Measurements from ENCODE around the gene MAF.
A peak's percentile ranks its signal among the peaks of the same experiment; 100 is the strongest.

The MAF gene

DNA sequence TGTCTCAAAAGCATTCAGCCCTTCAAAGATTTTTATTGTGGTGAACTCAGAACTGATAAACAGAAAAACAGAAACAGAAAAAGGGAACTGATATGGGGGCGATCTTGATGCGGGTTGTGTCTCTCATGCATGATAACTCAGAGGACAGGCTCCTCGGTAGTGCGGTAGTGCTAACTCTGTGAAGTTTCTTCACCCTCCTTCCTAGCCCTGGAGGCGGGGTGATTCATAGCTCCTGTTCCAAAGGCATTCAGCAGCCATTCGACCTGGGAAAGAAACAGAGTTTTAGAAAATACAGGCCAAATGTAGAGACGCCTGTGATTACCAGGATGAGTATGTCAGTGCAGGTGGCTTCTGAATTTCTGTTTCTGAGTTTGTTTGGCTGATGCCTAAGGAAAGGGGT lies 5.5 kb upstream of the MAF start:
- H3K27ac Mint-ChIP-seq = no peak overlapping the region
- peaks cover 13 to 22% of the 10 kb centered on the region in 2 donors for H3K4me1 Mint-ChIP-seq (ENCODE audit: low read depth in 2 of 2)
- no peak for ATAC-seq (replicated peaks)
- no peak for DNase-seq
- H3K27me3 Mint-ChIP-seq = peaks cover 6 to 12% of the 10 kb centered on the region in 2 donors
- no peak overlapping the region for H3K4me3 Mint-ChIP-seq
- peaks cover 10% of the 10 kb centered on the region for H3K36me3 Mint-ChIP-seq (ENCODE audit: insufficient read depth)
- H3K9me3 Mint-ChIP-seq = no peaks in the 10 kb centered on the region

DNA sequence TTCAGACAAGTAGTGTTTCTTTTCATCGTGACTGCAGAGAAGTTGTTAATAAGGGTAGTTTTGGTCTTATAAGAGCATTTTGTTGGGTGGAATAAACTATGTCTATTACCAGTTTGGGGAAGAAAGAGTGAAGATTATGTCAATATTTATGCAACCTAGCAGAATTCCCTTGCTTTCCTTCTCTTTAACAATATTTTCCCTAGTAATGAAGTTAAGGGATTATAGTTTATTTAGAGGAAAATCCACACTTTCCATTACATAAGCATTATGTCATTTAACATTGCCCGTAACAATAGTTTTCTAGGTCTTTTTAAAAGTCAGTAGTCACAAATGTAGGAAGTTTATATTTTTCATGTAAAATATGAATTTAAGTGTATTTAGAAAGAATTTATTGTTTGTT lies 2.5 kb upstream of the MAF start:
- peaks cover 14 to 24% of the 10 kb centered on the region in 2 donors for H3K4me1 Mint-ChIP-seq (ENCODE audit: low read depth in 2 of 2)
- peaks cover 34% of the 10 kb centered on the region for H3K36me3 Mint-ChIP-seq (ENCODE audit: insufficient read depth)
- H3K27me3 Mint-ChIP-seq = no peaks in the 10 kb centered on the region
- H3K27ac Mint-ChIP-seq = peak overlapping the region in 1 of 2 donors; percentile 90
- ATAC-seq (replicated peaks) (no peak), DNase-seq (no peak)
- peak overlapping the region in 1 of 2 donors; percentile 92 for H3K4me3 Mint-ChIP-seq
- no peaks in the 10 kb centered on the region for H3K9me3 Mint-ChIP-seq

DNA sequence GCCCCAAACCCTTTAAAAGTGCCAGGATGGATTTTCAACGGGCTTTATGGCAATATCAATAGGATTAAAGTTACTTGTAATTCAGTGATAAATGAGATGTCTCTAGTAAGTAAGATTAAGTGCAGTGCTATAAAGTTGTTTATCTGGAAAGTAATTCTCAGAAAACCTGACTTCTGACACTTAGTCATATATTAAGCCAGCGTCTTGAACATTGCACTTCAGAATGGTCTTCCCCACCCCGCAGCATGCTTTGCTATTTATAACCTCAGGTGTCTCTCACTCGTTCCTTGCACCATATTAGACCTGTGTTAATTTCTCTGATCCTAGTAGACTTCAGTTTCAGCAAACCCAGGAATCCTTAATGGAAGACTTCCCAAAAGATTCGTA lies 2.1 kb upstream of the MAF start:
- no peaks in the 10 kb centered on the region for H3K27me3 Mint-ChIP-seq

DNA sequence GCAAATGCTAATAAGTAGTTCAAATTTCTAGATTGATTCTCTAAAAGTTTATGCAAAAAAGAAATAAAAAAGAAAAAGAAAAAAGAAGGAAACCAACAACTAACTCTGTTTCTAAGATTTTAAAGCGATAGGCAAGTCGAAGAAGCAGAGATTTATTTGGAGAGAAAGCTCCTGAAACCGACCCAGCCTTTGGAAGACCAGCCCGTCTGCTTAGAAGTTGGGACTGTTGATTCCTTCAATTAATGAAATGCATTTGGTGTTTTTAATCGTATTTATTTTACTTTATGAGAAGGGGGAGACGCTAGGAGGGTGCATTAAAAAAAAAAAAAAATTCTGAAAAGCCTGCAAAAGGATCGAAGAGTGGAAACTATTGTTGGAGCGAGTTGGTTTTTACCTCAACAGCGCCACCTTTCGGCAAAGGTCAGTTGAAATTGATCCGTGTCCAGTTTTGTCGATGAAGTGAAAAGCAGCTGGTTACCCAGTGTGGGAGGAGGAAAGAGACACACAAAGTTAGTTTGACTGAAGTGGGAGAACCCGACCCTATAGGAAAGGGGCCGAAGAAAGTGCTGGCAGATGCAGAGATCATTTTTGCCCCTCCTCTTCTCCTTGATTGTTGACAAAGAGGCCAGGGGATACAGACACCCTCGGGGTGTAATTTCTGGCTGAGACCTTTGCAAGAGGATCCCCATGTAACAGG lies 1.5 kb upstream of the MAF start:
- peak; percentile 6 for ATAC-seq (replicated peaks)
- Mint-ChIP-seq H3K27ac (peak overlapping the region; percentile 90 to 93), H3K4me3 (peak overlapping the region; percentile 92 to 98), H3K4me1 (ENCODE audit: low read depth in 2 of 2) (peaks cover 14 to 28% of the 10 kb centered on the region in 2 donors), H3K36me3 (ENCODE audit: insufficient read depth) (peaks cover 40% of the 10 kb centered on the region), H3K27me3 (no peaks in the 10 kb centered on the region), H3K9me3 (no peaks in the 10 kb centered on the region)
- DNase-seq = peak; percentile 85 to 90 (median 87)

More for the DNA sequence above, 2.1 kb upstream of the MAF start:
- Mint-ChIP-seq H3K4me3 (peak overlapping the region; percentile 92 to 98), H3K9me3 (no peaks in the 10 kb centered on the region), H3K36me3 (ENCODE audit: insufficient read depth) (peaks cover 38% of the 10 kb centered on the region), H3K4me1 (ENCODE audit: low read depth in 2 of 2) (peaks cover 14 to 28% of the 10 kb centered on the region in 2 donors), H3K27ac (peak overlapping the region; percentile 90 to 93)
- ATAC-seq (replicated peaks) (no peak), DNase-seq (no peak)

DNA sequence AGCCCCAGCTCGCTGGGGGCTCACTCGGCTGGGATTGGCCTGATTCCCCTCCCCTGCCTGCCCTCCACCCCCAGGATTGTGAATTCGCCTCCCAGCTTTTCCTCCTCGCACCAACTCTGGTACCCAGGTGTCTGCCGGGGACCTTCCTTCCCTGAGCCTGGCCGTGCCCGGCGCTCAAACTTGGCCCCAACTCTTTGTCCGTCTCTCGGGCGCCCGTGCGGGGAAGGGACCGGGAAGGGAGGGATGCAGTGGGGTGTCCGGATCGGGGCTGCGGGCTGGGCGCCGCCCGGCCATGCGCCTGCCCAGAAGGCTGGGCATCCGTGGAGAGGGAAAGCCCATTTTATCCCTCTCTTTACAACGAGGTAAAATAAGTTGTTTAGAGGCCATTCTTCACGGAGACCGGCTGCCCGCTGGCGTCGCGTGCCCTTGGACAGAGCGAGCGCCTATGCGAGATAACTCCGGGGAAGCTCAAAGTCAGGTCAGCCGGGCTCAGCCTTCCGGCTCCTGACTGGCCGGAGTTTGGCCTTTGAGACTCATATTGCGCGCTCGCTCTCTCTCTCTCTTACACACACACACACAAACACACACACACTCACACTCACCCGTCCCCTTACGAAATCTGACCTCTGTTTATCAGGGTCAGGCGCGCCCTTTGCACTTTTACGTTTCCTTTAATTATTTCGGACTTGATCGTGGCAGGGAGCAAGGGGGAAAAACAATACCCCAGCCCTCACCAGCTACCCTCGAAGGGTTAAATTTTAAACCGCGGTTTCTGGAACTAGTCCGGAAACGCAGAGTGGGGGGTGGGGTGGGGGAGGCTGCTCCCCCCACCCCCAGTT lies 774 bp upstream of the MAF start:
- Mint-ChIP-seq H3K4me1 (ENCODE audit: low read depth in 2 of 2) (peaks cover 14 to 28% of the 10 kb centered on the region in 2 donors), H3K9me3 (no peaks in the 10 kb centered on the region), H3K36me3 (ENCODE audit: insufficient read depth) (peaks cover 40% of the 10 kb centered on the region), H3K27me3 (no peaks in the 10 kb centered on the region), H3K4me3 (peak overlapping the region; percentile 92 to 98), H3K27ac (peak overlapping the region; percentile 90 to 93)
- peak; percentile 8 for ATAC-seq (replicated peaks)
- DNase-seq = peak in 1 of 3 experiments; percentile 5

DNA sequence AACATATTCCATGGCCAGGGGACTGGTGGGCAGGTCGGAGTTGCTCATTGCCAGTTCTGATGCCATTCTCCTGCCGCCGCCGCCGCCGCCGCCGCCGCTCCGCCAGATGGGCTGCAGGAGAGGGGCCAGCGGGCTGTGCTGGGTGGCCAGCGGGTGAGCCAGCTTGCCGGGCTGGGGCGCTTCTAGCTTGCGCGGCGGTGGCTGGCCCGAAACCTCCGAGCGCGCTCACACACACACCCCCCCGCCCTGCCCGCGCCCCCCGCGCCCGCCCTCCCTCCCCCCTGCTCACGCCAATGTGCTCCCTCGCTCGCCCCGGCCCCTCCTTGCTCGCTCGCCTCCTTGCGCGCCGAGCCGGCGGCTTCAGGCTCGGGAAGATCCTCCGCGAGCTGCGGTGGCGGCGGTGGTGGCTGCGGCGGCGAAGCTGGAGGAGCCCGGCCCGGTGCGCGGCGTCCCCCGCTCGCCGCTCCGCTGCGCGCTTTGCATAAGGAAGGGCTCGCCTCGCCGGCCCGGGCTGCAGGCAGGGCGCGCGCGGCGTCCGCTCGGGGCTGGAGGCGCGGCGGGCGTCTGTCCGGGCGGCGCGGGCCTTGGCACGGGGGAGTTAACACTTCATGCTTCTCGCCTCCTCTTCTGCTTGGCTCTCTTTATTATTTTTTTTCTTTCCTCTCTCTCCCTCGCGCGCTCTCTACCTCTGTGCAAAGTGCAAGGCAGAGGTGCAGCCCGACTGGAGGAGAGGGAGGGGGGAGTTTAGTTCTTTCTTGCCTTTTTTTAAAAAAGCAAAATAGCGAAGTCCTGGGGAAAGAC lies 500 bp downstream of the MAF start:
- Mint-ChIP-seq H3K9me3 (no peaks in the 10 kb centered on the region), H3K36me3 (ENCODE audit: insufficient read depth) (peaks cover 51% of the 10 kb centered on the region), H3K27ac (peak overlapping the region; percentile 93 to 94), H3K4me3 (peak overlapping the region; percentile 92 to 98), H3K4me1 (ENCODE audit: low read depth in 2 of 2) (peaks cover 24 to 41% of the 10 kb centered on the region in 2 donors), H3K27me3 (no peaks in the 10 kb centered on the region)
- peak; percentile 54 for ATAC-seq (replicated peaks)
- DNase-seq = peak in 2 of 3 experiments; percentile 41 to 53

DNA sequence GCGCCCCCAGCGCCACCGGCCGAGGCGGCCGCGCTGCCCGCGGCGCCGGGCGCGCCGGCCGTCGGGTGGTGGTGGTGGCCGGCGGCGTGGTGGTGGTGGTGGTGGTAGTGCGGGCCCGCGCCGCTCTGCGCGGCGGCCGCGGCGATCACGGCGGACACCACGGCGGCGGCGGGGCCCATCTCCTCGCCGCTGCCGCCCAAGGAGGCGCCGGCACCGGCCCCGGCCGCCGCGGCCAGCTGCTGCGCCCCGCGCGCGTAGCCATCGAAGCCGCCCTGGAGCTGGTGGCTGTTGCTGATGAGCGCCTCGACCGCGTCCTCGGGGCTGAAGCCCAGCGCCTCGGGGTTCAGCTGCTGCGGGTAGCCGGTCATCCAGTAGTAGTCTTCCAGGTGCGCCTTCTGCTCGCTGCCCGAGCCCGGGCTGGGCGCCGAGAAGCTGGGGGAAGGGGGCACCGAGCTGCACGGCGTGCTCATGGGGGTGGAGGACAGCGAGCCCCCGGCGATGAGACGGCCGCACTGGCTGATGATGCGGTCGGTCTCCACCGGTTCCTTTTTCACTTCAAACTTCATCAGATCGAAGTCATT lies 1.2 kb downstream of the MAF start:
- H3K36me3 Mint-ChIP-seq (ENCODE audit: insufficient read depth) = peaks cover 55% of the 10 kb centered on the region
- no peaks in the 10 kb centered on the region for H3K27me3 Mint-ChIP-seq
- peaks cover 28 to 46% of the 10 kb centered on the region in 2 donors for H3K4me1 Mint-ChIP-seq (ENCODE audit: low read depth in 2 of 2)
- ATAC-seq (replicated peaks) = no peak
- peak; percentile 8 to 26 (median 25) for DNase-seq
- peak overlapping the region; percentile 94 to 98 for H3K4me3 Mint-ChIP-seq
- H3K27ac Mint-ChIP-seq = peak overlapping the region; percentile 91 to 94
- H3K9me3 Mint-ChIP-seq = no peaks in the 10 kb centered on the region

DNA sequence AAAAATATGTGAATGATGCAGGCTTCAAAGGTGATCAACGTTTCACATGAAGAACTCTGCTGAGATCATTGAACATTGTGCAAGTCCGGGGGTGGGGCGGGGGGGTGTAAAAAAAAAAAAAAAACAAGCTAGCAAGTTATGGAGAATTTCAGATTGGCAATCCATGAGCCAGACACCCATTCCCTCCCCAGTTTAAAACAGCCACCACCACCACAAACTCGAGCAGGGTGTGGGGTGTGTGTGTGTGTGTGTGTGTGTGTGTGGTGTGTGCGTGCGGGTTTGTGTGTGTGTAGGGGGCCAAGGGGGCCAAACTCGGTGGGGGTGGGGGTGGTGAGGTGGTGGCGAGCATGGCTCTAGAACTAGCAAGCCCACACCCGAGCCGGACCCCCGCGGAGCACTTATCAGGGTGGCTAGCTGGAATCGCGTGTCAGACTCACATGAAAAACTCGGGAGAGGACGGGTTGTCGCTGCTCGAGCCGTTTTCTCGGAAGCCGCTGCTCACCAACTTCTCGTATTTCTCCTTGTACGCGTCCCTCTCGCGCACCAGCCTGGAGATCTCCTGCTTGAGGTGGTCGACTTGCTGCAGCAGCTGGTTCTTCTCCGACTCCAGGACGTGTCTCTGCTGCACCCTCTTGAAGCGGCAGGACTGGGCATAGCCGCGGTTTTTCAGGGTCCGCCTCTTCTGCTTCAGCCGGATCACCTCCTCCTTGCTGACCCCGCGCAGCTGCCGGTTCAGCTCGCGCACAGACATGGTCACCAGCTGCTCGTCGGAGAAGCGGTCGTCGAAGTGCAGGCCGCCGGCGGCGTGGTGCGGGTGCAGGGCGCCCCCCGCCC lies 2.0 kb downstream of the MAF start:
- Mint-ChIP-seq H3K9me3 (no peaks in the 10 kb centered on the region), H3K27me3 (no peaks in the 10 kb centered on the region), H3K36me3 (ENCODE audit: insufficient read depth) (peaks cover 63% of the 10 kb centered on the region), H3K27ac (peak overlapping the region; percentile 88 to 91), H3K4me1 (ENCODE audit: low read depth in 2 of 2) (peaks cover 31 to 46% of the 10 kb centered on the region in 2 donors), H3K4me3 (peak overlapping the region; percentile 79 to 94)
- DNase-seq (peak; percentile 31 to 48 (median 46)), ATAC-seq (replicated peaks) (peak; percentile 11)

DNA sequence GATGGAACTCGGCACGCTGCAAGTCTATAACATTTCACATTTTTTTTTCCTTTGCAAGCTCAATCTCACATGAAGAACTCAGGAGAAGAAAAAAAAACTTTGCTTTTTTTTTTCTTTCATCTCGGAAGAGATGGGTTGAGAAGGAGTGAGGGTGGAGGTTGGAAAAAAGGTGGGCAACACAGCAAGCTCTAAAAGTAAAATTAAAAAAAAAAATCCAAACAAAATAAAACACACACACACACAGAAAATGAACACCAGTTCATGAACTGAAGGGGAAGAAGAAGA lies 2.5 kb downstream of the MAF start:
- H3K4me3 Mint-ChIP-seq = peak overlapping the region; percentile 79 to 94
- H3K27me3 Mint-ChIP-seq = no peaks in the 10 kb centered on the region
- H3K9me3 Mint-ChIP-seq = no peaks in the 10 kb centered on the region
- peak overlapping the region; percentile 88 to 91 for H3K27ac Mint-ChIP-seq
- peaks cover 33 to 51% of the 10 kb centered on the region in 2 donors for H3K4me1 Mint-ChIP-seq (ENCODE audit: low read depth in 2 of 2)
- peaks cover 68% of the 10 kb centered on the region for H3K36me3 Mint-ChIP-seq (ENCODE audit: insufficient read depth)
- no peak for DNase-seq
- no peak for ATAC-seq (replicated peaks)

DNA sequence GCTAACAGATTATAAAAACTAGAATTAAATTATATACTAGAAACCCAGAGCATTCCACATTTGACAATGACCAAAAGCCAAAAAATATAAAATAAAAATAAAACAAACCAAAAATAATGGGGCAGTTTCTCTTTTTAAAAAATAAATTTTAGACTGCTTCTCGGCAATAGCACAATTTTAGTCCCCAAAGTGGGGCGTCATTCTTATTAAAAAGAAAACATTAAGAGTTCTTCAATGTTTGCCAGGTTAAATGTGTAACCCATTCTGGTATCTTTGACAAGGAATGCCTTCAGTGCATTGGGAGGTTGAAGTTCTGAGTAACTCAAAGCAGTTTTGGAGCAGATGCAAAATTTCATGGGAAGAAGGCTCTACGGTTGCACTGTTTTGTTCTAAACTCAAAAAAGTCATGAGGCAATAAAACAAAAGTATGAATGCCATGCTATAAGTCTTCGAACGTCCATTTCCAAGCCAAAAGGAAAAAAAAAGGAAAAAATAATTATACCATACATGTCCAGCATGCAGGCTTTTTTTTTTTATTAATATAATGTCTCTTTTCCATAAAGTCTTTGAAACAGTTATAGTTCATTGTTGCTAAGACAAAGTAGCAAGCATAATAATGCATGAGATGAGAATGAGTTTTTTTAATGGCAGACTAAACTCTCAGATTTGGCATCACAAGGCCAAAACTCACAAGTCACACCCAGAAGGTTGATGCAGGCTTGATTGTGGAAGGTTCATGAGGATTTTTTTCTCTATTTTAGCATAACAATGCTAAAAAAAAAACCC lies 3.1 kb downstream of the MAF start:
- Mint-ChIP-seq H3K4me1 (ENCODE audit: low read depth in 2 of 2) (peaks cover 32 to 52% of the 10 kb centered on the region in 2 donors), H3K36me3 (ENCODE audit: insufficient read depth) (peaks cover 73% of the 10 kb centered on the region), H3K4me3 (peak overlapping the region; percentile 79 to 94), H3K27ac (peak overlapping the region; percentile 88 to 91), H3K9me3 (no peaks in the 10 kb centered on the region), H3K27me3 (no peaks in the 10 kb centered on the region)
- DNase-seq (no peak), ATAC-seq (replicated peaks) (no peak)

DNA sequence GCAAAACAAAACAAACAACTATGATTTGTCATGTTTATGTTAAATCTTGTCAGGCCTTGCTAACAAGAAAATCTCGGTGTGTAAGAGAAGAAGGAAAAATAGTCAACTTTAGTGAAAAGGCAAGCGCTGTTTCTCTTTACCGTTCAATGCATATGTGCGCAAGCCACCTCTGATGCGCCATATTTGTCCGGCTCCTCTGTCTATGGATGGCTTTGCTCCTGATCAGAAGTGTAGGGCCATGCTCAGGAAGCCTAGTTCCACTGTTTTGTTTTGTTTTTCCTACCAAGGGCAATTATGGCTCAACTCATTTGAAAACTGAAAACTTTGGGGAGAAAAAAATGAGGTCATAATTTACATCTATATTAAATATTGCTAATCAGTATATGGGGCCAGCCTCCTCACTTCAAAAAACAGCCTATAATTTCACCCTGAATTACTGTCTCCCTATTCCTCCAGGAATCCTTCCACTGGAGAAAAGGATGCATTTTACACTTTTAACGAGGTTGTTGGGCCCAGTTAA lies 4.5 kb downstream of the MAF start:
- no peak for ATAC-seq (replicated peaks)
- Mint-ChIP-seq H3K36me3 (ENCODE audit: insufficient read depth) (peaks cover 69% of the 10 kb centered on the region), H3K4me3 (peak overlapping the region; percentile 79 to 94), H3K9me3 (no peaks in the 10 kb centered on the region), H3K27ac (peak overlapping the region; percentile 35 to 84), H3K27me3 (no peaks in the 10 kb centered on the region), H3K4me1 (ENCODE audit: low read depth in 2 of 2) (peaks cover 31 to 50% of the 10 kb centered on the region in 2 donors)
- no peak for DNase-seq
